HEK293 (cell line): ENCODE data around the gene FGFR2.

Source experiments
- CTCF ChIA-PET: fragments of 350-600 bp; formaldehyde crosslinking; extraction: SDS; loops from one replicate; lab custom pipeline; 2021; ENCODE audit warnings: antibody characterized with exemption; lab: Yijun Ruan, JAX
- POLR2A ChIA-PET: fragments of 300-600 bp; formaldehyde crosslinking; extraction: SDS; loops from one replicate; lab custom pipeline; 2020; ENCODE audit warnings: antibody characterized with exemption, inconsistent platforms; lab: Yijun Ruan, JAX
- H3K27ac ChIP-seq: fragments of 200-500 bp; sonication (Bioruptor generic); 2 replicates; pipeline ENCODE4 v1.5.1; 2014; ENCODE audit warnings: low read depth, low read length, control low read depth, inconsistent platforms; ENCODE audit errors: extremely low read depth
- H3K36me3 ChIP-seq, 2 experiments: fragments of 200-500 bp in 1 of 2; sonication (Bioruptor generic) in 1 of 2; 1 replicate in 1 of 2; 2 replicates in 1 of 2; pipeline ENCODE4 v1.5.1; 2014 to 2017; ENCODE audit warnings: inconsistent platforms in 2 of 2, low read length in 2 of 2; ENCODE audit not compliant: control insufficient read depth in 2 of 2, insufficient read depth in 1 of 2
- H3K4me1 ChIP-seq: fragments of 200-500 bp; sonication (Bioruptor generic); 2 replicates; pipeline ENCODE4 v1.5.1; 2014; ENCODE audit warnings: mild to moderate bottlenecking, low read length, inconsistent platforms; ENCODE audit not compliant: control insufficient read depth, insufficient read depth
- H3K4me3 ChIP-seq: 2 replicates; pipeline ENCODE4 v1.5.1; 2011; ENCODE audit warnings: low read depth, mild to moderate bottlenecking, control low read depth, low read length, moderate library complexity
- H3K9me3 ChIP-seq: fragments of 200-500 bp; sonication (Bioruptor generic); 2 replicates; pipeline ENCODE4 v1.5.1; 2014; ENCODE audit warnings: low read depth, low read length, inconsistent platforms; ENCODE audit not compliant: control insufficient read depth, insufficient read depth
- BCL6B ChIP-seq: fragments of 450-650 bp; formaldehyde crosslinking; IDR thresholded peaks from 2 replicates; pipeline ENCODE4 v1.5.1; 2017; ENCODE audit warnings: missing biosample characterization, missing genetic modification characterization
- GLI4 ChIP-seq: fragments of 450-650 bp; formaldehyde crosslinking; IDR thresholded peaks from 2 replicates; pipeline ENCODE4 v1.5.1; 2016; ENCODE audit warnings: missing biosample characterization, missing genetic modification characterization
- HOXC10 ChIP-seq: sonication (generic); formaldehyde crosslinking; IDR thresholded peaks from 2 replicates; pipeline ENCODE4 v1.8.1; 2023; ENCODE audit warnings: mild to moderate bottlenecking, missing genetic modification reagents
- KLF1 ChIP-seq: fragments of 450-650 bp; formaldehyde crosslinking; IDR thresholded peaks from 2 replicates; pipeline ENCODE4 v1.5.1; 2016; ENCODE audit warnings: missing biosample characterization, missing genetic modification characterization
- KLF7 ChIP-seq: fragments of 450-650 bp; formaldehyde crosslinking; IDR thresholded peaks from 2 replicates; pipeline ENCODE4 v1.5.1; 2016; ENCODE audit warnings: missing biosample characterization, missing genetic modification characterization, borderline replicate concordance
- MEIS1 ChIP-seq: sonication (generic); formaldehyde crosslinking; IDR thresholded peaks from 2 replicates; pipeline ENCODE4 v1.8.1; 2022; ENCODE audit warnings: missing genetic modification reagents, mild to moderate bottlenecking, borderline replicate concordance
- PRDM1 ChIP-seq: fragments of 450-650 bp; formaldehyde crosslinking; IDR thresholded peaks from 2 replicates; pipeline ENCODE4; 2016; ENCODE audit warnings: missing biosample characterization, missing genetic modification characterization
- SP2 ChIP-seq: fragments of 450-650 bp; formaldehyde crosslinking; IDR thresholded peaks from 2 replicates; pipeline ENCODE4 v1.5.1; 2016; ENCODE audit warnings: missing biosample characterization, missing genetic modification characterization
- ZBTB20 ChIP-seq: fragments of 450-650 bp; formaldehyde crosslinking; IDR thresholded peaks from 2 replicates; pipeline ENCODE4 v1.5.1; 2016; ENCODE audit warnings: missing biosample characterization, missing genetic modification characterization
- ZNF114 ChIP-seq: fragments of 450-650 bp; formaldehyde crosslinking; IDR thresholded peaks from 2 replicates; pipeline ENCODE4 v1.5.0; 2017; ENCODE audit warnings: missing biosample characterization, missing genetic modification characterization
- ZNF16 ChIP-seq: fragments of 450-650 bp; formaldehyde crosslinking; IDR thresholded peaks from 2 replicates; pipeline ENCODE4 v1.5.1; 2016; ENCODE audit warnings: low read depth, missing biosample characterization, missing genetic modification characterization
- ZNF274 ChIP-seq, 2 experiments: fragments of 200-500 bp in 1 of 2; fragments of 450-650 bp in 1 of 2; sonication (Bioruptor generic) in 1 of 2; formaldehyde crosslinking in 1 of 2; IDR thresholded peaks; 2 replicates each; pipeline versions ENCODE4 v1.5.1 to v1.6.1; 2014 to 2016; ENCODE audit warnings: borderline replicate concordance in 1 of 2, inconsistent platforms in 1 of 2, low read length in 1 of 2, missing biosample characterization in 1 of 2, missing genetic modification characterization in 1 of 2
- ZNF292 ChIP-seq: fragments of 450-650 bp; formaldehyde crosslinking; IDR thresholded peaks from 2 replicates; pipeline ENCODE4 v1.5.1; 2016; ENCODE audit warnings: low read depth, missing biosample characterization, missing genetic modification characterization, borderline replicate concordance
- ZNF391 ChIP-seq: fragments of 450-650 bp; formaldehyde crosslinking; IDR thresholded peaks from 2 replicates; pipeline ENCODE4 v1.5.1; 2016; ENCODE audit warnings: low read depth, missing biosample characterization, missing genetic modification characterization, borderline replicate concordance
- ZNF433 ChIP-seq: fragments of 450-650 bp; formaldehyde crosslinking; IDR thresholded peaks from 2 replicates; pipeline ENCODE4 v1.5.1; 2016; ENCODE audit warnings: missing biosample characterization, missing genetic modification characterization, low read depth
- ZNF521 ChIP-seq: fragments of 450-650 bp; formaldehyde crosslinking; IDR thresholded peaks from 2 replicates; pipeline ENCODE4 v1.5.1; 2017; ENCODE audit warnings: missing biosample characterization, mild to moderate bottlenecking, missing genetic modification characterization
- ZNF610 ChIP-seq: fragments of 450-650 bp; formaldehyde crosslinking; IDR thresholded peaks from 2 replicates; pipeline ENCODE4 v1.5.1; 2016; ENCODE audit warnings: missing biosample characterization, missing genetic modification characterization, borderline replicate concordance
- ZNF701 ChIP-seq: fragments of 450-650 bp; formaldehyde crosslinking; IDR thresholded peaks from 2 replicates; pipeline ENCODE4 v1.5.1; 2016; ENCODE audit warnings: missing biosample characterization, missing genetic modification characterization
- ZNF704 ChIP-seq: fragments of 450-650 bp; formaldehyde crosslinking; IDR thresholded peaks from 2 replicates; pipeline ENCODE4 v1.5.1; 2016; ENCODE audit warnings: missing biosample characterization, missing genetic modification characterization
- ZNF777 ChIP-seq: fragments of 450-650 bp; formaldehyde crosslinking; IDR thresholded peaks from 2 replicates; pipeline ENCODE4 v1.5.1; 2017; ENCODE audit warnings: missing biosample characterization, missing genetic modification characterization, borderline replicate concordance
- ZNF830 ChIP-seq: fragments of 450-650 bp; IDR thresholded peaks from 2 replicates; pipeline ENCODE4 v1.5.0; 2018; ENCODE audit warnings: missing biosample characterization, missing genetic modification characterization, low read depth, mild to moderate bottlenecking, moderate library complexity
- ZSCAN30 ChIP-seq: fragments of 450-650 bp; IDR thresholded peaks from 2 replicates; pipeline ENCODE4 v1.5.1; 2018; ENCODE audit warnings: missing biosample characterization, mild to moderate bottlenecking, missing genetic modification characterization, moderate library complexity
- TF ChIP-seq, protein P1 (sequence below): fragments of 450-650 bp; formaldehyde crosslinking; IDR thresholded peaks from 2 replicates; pipeline ENCODE4 v1.5.1; 2016; ENCODE audit warnings: missing biosample characterization, missing genetic modification characterization

FGFR2 gene

DNA sequence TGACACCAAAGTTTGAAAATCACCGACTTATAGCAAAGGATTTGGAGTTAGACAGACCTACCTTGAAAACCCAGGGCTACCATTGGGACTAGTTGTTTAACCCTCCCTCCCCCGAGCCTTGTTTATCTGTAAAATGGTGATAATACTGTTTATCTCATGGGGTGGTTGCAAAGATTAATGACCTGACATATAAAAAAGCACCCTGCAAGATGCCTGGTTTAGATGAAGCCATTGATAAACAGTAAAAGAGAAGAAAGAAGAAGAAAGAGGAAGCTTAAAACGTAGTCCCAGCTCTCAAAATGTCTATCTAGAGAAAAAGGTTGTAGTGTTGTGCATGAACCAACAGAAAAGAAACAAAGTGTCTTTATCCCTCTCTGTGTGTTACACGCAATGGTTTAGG is 145.7 kb downstream of the FGFR2 start:
- TF ChIP-seq KLF7 (tag by site-specific recombination), result no peak
- no peak for TF ChIP-seq ZNF521 (tag by site-specific recombination)
- no peak for TF ChIP-seq GLI4 (tag by site-specific recombination)
- no peak for TF ChIP-seq PRDM1 (tag by site-specific recombination)
- no peak for TF ChIP-seq ZNF274 (IDR thresholded peaks at IDR 0.05; ENCODE audit: low read length)
- TF ChIP-seq ZNF274 (tag by site-specific recombination; IDR thresholded peaks at IDR 0.05; ENCODE audit: borderline replicate concordance), result no peak
- no peak for TF ChIP-seq ZNF16 (tag by site-specific recombination)
- TF ChIP-seq HOXC10 (CRISPR knock-in tag), result no peak
- TF ChIP-seq ZSCAN30 (tag by site-specific recombination), result no peak
- no peak for TF ChIP-seq ZNF292 (tag by site-specific recombination)
- TF ChIP-seq ZNF391, result no peak
- Histone ChIP-seq H3K36me3 (no peaks in the 10 kb centered on the region), H3K9me3 (no peaks in the 10 kb centered on the region), H3K4me3 (no peak overlapping the region), H3K4me1 (peaks cover 5% of the 10 kb centered on the region; the same call in 1 of the 2 replicates), H3K27ac (no peak overlapping the region)
- ChIA-PET CTCF (interaction anchor here (0.6 kb wide), 1 partner anchor 1518 kb away, joined by 3 read pairs; no protein-coding TSS in a partner anchor), POLR2A (no interaction called here)

DNA sequence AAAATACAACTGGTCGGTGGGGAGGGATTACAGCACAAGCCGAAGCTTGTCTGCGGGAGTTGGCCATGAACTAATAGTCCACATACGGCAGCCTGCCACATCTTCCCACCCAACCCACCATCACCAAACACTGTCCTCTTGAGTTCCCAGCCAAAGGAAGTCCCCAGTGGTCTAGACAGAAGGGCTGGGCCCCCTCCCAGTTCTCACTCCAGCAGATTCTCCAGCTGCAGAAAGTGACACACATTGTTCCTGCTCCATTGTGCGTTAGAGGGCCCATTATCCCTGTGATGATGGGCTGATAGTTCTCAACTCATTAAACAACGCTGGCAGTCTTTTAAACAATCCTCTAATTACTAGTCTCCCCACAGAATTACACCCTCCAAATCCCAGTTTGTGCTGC is 148.0 kb downstream of the FGFR2 start:
- CTCF ChIA-PET, result no interaction called here
- Histone ChIP-seq H3K36me3 (no peaks in the 10 kb centered on the region), H3K4me3 (no peak overlapping the region), H3K4me1 (peaks cover 5% of the 10 kb centered on the region; the same call in 1 of the 2 replicates), H3K27ac (no peak overlapping the region), H3K9me3 (no peaks in the 10 kb centered on the region)
- POLR2A ChIA-PET, result no interaction called here
- no peak for TF ChIP-seq ZNF830 (tag by site-specific recombination)
- no peak for TF ChIP-seq SP2 (tag by site-specific recombination)
- TF ChIP-seq ZNF701 (tag by site-specific recombination), result no peak
- no peak for TF ChIP-seq KLF1 (tag by site-specific recombination)
- TF ChIP-seq ZNF114, result no peak
- TF ChIP-seq ZNF610 (tag by site-specific recombination), result no peak
- no peak for TF ChIP-seq BCL6B (tag by site-specific recombination)
- TF ChIP-seq, protein P1, sequence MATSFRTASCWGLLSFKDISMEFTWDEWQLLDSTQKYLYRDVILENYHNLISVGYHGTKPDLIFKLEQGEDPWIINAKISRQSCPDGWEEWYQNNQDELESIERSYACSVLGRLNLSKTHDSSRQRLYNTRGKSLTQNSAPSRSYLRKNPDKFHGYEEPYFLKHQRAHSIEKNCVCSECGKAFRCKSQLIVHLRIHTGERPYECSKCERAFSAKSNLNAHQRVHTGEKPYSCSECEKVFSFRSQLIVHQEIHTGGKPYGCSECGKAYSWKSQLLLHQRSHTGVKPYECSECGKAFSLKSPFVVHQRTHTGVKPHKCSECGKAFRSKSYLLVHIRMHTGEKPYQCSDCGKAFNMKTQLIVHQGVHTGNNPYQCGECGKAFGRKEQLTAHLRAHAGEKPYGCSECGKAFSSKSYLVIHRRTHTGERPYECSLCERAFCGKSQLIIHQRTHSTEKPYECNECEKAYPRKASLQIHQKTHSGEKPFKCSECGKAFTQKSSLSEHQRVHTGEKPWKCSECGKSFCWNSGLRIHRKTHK, result no peak
- TF ChIP-seq ZNF777, result no peak
- no peak for TF ChIP-seq ZNF704
- no peak for TF ChIP-seq ZNF433 (tag by site-specific recombination)
- no peak for TF ChIP-seq ZBTB20 (tag by site-specific recombination)
- no peak for TF ChIP-seq MEIS1
